GM18858 (cell line): Measurements from ENCODE around the gene ALDH1A2.
"Not testable (repeated sequence)": the region's sequence is repeated elsewhere in the genome, so short reads cannot be mapped to it uniquely, and the experiment has no call there.

Experiments used
- ATAC-seq: cut with Tn5 transposase; IDR thresholded peaks from one replicate; pipeline ENCODE4 v1.9.1; 2021; ENCODE audit not compliant: unreplicated experiment

ALDH1A2 gene

GRCh38 chr15:58043192-58043903, 22.2 kb downstream of the ALDH1A2 start:
- no peak for ATAC-seq

- no peak for ATAC-seq
Observed at GRCh38 chr15:58042006-58042405, 23.5 kb downstream of the ALDH1A2 start.

GRCh38 chr15:58040150-58040549, 25.4 kb downstream of the ALDH1A2 start:
- no peak for ATAC-seq

- ATAC-seq, result no peak
Observed at GRCh38 chr15:58039079-58040035, 26.2 kb downstream of the ALDH1A2 start.

GRCh38 chr15:58038426-58039078, 27.0 kb downstream of the ALDH1A2 start:
- no peak for ATAC-seq

- no peak for ATAC-seq
Observed at GRCh38 chr15:58037723-58038301, 27.7 kb downstream of the ALDH1A2 start.

- no peak for ATAC-seq
Observed at GRCh38 chr15:58036579-58036978, 28.9 kb downstream of the ALDH1A2 start.

- not testable (repeated sequence) for ATAC-seq
Observed at GRCh38 chr15:58028392-58028791, 37.1 kb downstream of the ALDH1A2 start.

- ATAC-seq, result no peak
Observed at GRCh38 chr15:58026552-58026951, 39.0 kb downstream of the ALDH1A2 start.

- ATAC-seq, result no peak
Observed at GRCh38 chr15:58026051-58026450, 39.5 kb downstream of the ALDH1A2 start.

- no peak for ATAC-seq
Observed at GRCh38 chr15:58021332-58022230, 43.9 kb downstream of the ALDH1A2 start.

GRCh38 chr15:58019503-58020376, 45.8 kb downstream of the ALDH1A2 start:
- no peak for ATAC-seq

GRCh38 chr15:58017869-58018268, 47.6 kb downstream of the ALDH1A2 start:
- ATAC-seq, result no peak

- ATAC-seq, result no peak
Observed at GRCh38 chr15:58016581-58017175, 48.8 kb downstream of the ALDH1A2 start.

- ATAC-seq, result no peak
Observed at GRCh38 chr15:58015565-58015964, 49.9 kb downstream of the ALDH1A2 start.

- ATAC-seq, result no peak
Observed at GRCh38 chr15:58014470-58014869, 51.0 kb downstream of the ALDH1A2 start.

- no peak for ATAC-seq
Observed at GRCh38 chr15:58014040-58014439, 51.5 kb downstream of the ALDH1A2 start.

GRCh38 chr15:58010983-58011382, 54.5 kb downstream of the ALDH1A2 start:
- no peak for ATAC-seq

- no peak for ATAC-seq
Observed at GRCh38 chr15:58003810-58004209, 61.7 kb downstream of the ALDH1A2 start.
